Measurements from ENCODE around the gene TCOF1. TPM values are rescaled to one million over a fixed set of nuclear protein-coding genes. Genes with fewer than 3 reads are reported as not detected.

The TCOF1 gene
- polyA plus RNA-seq, 1 donor (not counting 4 experiments of a cell fraction or from before 2014, with no cell fraction given): 13.6 TPM

DNA sequence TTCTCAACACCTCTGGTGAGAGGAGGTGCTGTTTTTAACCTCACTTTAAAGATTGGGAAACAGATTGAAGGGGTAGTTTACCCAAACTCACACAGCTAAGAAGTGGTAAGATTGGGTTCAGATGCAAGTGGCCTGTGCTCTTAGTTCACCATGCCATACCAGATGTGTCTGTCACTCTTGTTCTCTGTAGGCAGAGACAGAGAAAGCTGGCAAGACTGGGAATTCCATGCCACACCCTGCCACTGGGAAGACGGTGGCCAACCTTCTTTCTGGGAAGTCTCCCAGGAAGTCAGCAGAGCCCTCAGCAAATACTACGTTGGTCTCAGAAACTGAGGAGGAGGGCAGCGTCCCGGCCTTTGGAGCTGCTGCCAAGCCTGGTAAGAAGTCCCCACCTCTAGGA is 11.0 kb downstream of the TCOF1 start:
- FAIRE-seq (no peak), DNase-seq (ENCODE audit: low read depth, low spot score) (no peak)
- peaks cover 2% of the 10 kb centered on the region for H3K4me1 ChIP-seq (ENCODE audit: control insufficient read depth, extremely low read depth, insufficient read depth, low read length)
- no peak overlapping the region for H3K4me2 ChIP-seq (ENCODE audit: control insufficient read depth, extremely low read depth, insufficient read depth, low read depth, low read length)
- H2AFZ ChIP-seq (ENCODE audit: control insufficient read depth, low read length): no peak overlapping the region
- no peak overlapping the region for H3K9ac ChIP-seq (ENCODE audit: control insufficient read depth, extremely low read depth, insufficient read depth, low read length)
- H3K4me3 ChIP-seq (ENCODE audit: control insufficient read depth in 2 of 3, extremely low read depth in 1 of 3, insufficient read depth in 2 of 3, low read depth in 1 of 3, low read length in 3 of 3): no peak overlapping the region
- no peak overlapping the region for H3K27ac ChIP-seq (ENCODE audit: control insufficient read depth, insufficient read depth, low read length)
- no peaks in the 10 kb centered on the region for H3K79me2 ChIP-seq (ENCODE audit: control insufficient read depth, insufficient read depth, low read length)
- peaks cover 2% of the 10 kb centered on the region for H4K20me1 ChIP-seq (ENCODE audit: control insufficient read depth, extremely low read depth, insufficient read depth, low read length)
- H3K9me3 ChIP-seq (ENCODE audit: control insufficient read depth, low read depth, low read length): no peaks in the 10 kb centered on the region
- no peak for TF ChIP-seq EZH2 (IDR thresholded peaks at IDR 0.05; ENCODE audit: low read length)
- TF ChIP-seq, protein P1, sequence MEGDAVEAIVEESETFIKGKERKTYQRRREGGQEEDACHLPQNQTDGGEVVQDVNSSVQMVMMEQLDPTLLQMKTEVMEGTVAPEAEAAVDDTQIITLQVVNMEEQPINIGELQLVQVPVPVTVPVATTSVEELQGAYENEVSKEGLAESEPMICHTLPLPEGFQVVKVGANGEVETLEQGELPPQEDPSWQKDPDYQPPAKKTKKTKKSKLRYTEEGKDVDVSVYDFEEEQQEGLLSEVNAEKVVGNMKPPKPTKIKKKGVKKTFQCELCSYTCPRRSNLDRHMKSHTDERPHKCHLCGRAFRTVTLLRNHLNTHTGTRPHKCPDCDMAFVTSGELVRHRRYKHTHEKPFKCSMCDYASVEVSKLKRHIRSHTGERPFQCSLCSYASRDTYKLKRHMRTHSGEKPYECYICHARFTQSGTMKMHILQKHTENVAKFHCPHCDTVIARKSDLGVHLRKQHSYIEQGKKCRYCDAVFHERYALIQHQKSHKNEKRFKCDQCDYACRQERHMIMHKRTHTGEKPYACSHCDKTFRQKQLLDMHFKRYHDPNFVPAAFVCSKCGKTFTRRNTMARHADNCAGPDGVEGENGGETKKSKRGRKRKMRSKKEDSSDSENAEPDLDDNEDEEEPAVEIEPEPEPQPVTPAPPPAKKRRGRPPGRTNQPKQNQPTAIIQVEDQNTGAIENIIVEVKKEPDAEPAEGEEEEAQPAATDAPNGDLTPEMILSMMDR (optimal IDR thresholded peaks at IDR 0.05 in 1 of 3, IDR thresholded peaks at IDR 0.05 in 1 of 3, conservative IDR thresholded peaks at IDR 0.05 in 1 of 3; ENCODE audit: extremely low read depth in 1 of 3, insufficient read depth in 2 of 3, low read length in 3 of 3): no peak
- dilution Hi-C loops (cut with MboI; ENCODE audit: extremely low pct_ligation_motif_present, low sequenced_read_pairs): no loop called here
- H3K27me3 ChIP-seq (ENCODE audit: control insufficient read depth, extremely low read depth, insufficient read depth, low read length): no peaks in the 10 kb centered on the region
- H3K9me1 ChIP-seq (ENCODE audit: control insufficient read depth, extremely low read depth, insufficient read depth, low read length): no peaks in the 10 kb centered on the region
- peaks cover 48 to 71% of the 10 kb centered on the region in 2 experiments for H3K36me3 ChIP-seq (ENCODE audit: control insufficient read depth in 2 of 2, extremely low read depth in 1 of 2, insufficient read depth in 2 of 2, low read length in 2 of 2)

DNA sequence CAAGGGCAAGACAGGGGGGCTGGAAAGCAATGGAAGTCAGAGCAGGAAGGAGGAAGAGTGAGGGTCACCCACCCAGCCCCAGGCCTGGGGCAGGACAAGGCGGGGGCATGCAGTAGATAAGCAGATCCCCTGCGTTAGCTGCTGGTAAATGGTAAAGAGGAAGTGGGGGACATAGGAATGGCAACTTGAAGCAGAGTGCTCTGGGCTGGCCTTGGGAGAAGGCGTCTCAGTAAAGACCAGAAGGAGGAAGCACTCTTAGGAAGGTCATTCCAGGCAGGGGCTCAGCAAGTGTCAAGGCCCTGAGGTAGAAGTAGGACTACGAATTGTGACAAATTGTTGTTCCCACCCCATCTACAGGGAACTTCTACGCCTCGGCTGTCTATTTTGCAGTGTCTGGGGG is 15.1 kb downstream of the TCOF1 start:
- Histone ChIP-seq H3K9ac (ENCODE audit: control insufficient read depth, extremely low read depth, insufficient read depth, low read length) (no peak overlapping the region), H3K4me3 (ENCODE audit: control insufficient read depth in 2 of 3, extremely low read depth in 1 of 3, insufficient read depth in 2 of 3, low read depth in 1 of 3, low read length in 3 of 3) (no peak overlapping the region), H3K36me3 (ENCODE audit: control insufficient read depth in 2 of 2, extremely low read depth in 1 of 2, insufficient read depth in 2 of 2, low read length in 2 of 2) (peaks cover 61 to 69% of the 10 kb centered on the region in 2 experiments), H3K4me2 (ENCODE audit: control insufficient read depth, extremely low read depth, insufficient read depth, low read depth, low read length) (no peak overlapping the region), H3K4me1 (ENCODE audit: control insufficient read depth, extremely low read depth, insufficient read depth, low read length) (peaks cover 7% of the 10 kb centered on the region), H3K27me3 (ENCODE audit: control insufficient read depth, extremely low read depth, insufficient read depth, low read length) (no peaks in the 10 kb centered on the region), H4K20me1 (ENCODE audit: control insufficient read depth, extremely low read depth, insufficient read depth, low read length) (no peaks in the 10 kb centered on the region), H3K9me3 (ENCODE audit: control insufficient read depth, low read depth, low read length) (no peaks in the 10 kb centered on the region), H3K27ac (ENCODE audit: control insufficient read depth, insufficient read depth, low read length) (no peak overlapping the region), H2AFZ (ENCODE audit: control insufficient read depth, low read length) (no peak overlapping the region), H3K79me2 (ENCODE audit: control insufficient read depth, insufficient read depth, low read length) (no peaks in the 10 kb centered on the region), H3K9me1 (ENCODE audit: control insufficient read depth, extremely low read depth, insufficient read depth, low read length) (no peaks in the 10 kb centered on the region)
- DNase-seq (ENCODE audit: low read depth, low spot score): no peak
- dilution Hi-C loops (cut with MboI; ENCODE audit: extremely low pct_ligation_motif_present, low sequenced_read_pairs): no loop called here
- FAIRE-seq: no peak
- TF ChIP-seq EZH2 (IDR thresholded peaks at IDR 0.05; ENCODE audit: low read length): no peak
- TF ChIP-seq, protein P1 (optimal IDR thresholded peaks at IDR 0.05 in 1 of 3, IDR thresholded peaks at IDR 0.05 in 1 of 3, conservative IDR thresholded peaks at IDR 0.05 in 1 of 3; ENCODE audit: extremely low read depth in 1 of 3, insufficient read depth in 2 of 3, low read length in 3 of 3): no peak

Data from keratinocyte (primary cell).